NCI-H2227 (cell line): ENCODE data around the gene MED10.

Source experiments
- DNase-seq: peaks from one replicate; lab custom pipeline; 2025; ENCODE audit not compliant: unreplicated experiment; lab: John Stamatoyannopoulos, UW

MED10 gene

GRCh38 chr5:6353602-6354302 is 24.6 kb downstream of the MED10 start:
- DNase-seq: no peak

- no peak for DNase-seq
Observed at GRCh38 chr5:6350277-6351090, 27.9 kb downstream of the MED10 start.

- DNase-seq: no peak
Observed at GRCh38 chr5:6349387-6349786, 29.0 kb downstream of the MED10 start.

GRCh38 chr5:6348476-6349000 is 29.8 kb downstream of the MED10 start:
- no peak for DNase-seq

GRCh38 chr5:6347673-6348072 is 30.7 kb downstream of the MED10 start:
- DNase-seq: no peak

GRCh38 chr5:6347165-6347564 is 31.2 kb downstream of the MED10 start:
- DNase-seq: no peak

- DNase-seq: no peak
Observed at GRCh38 chr5:6344593-6344989, 33.8 kb downstream of the MED10 start.

GRCh38 chr5:6343951-6344592 is 34.3 kb downstream of the MED10 start:
- no peak for DNase-seq

- peak; percentile 84 for DNase-seq
Observed at GRCh38 chr5:6342689-6343315, 35.5 kb downstream of the MED10 start.

- DNase-seq: no peak
Observed at GRCh38 chr5:6340100-6340499, 38.2 kb downstream of the MED10 start.

- DNase-seq: no peak
Observed at GRCh38 chr5:6338871-6339270, 39.5 kb downstream of the MED10 start.

GRCh38 chr5:6338135-6338534 is 40.2 kb downstream of the MED10 start:
- DNase-seq: no peak

- no peak for DNase-seq
Observed at GRCh38 chr5:6333182-6333905, 45.0 kb downstream of the MED10 start.

- DNase-seq: no peak
Observed at GRCh38 chr5:6328173-6328572, 50.2 kb downstream of the MED10 start.

GRCh38 chr5:6326776-6327175 is 51.6 kb downstream of the MED10 start:
- DNase-seq: no peak

GRCh38 chr5:6322163-6322713 is 56.1 kb downstream of the MED10 start:
- DNase-seq: no peak
